ENCODE measurements around the gene BHLHE23.

DNA sequence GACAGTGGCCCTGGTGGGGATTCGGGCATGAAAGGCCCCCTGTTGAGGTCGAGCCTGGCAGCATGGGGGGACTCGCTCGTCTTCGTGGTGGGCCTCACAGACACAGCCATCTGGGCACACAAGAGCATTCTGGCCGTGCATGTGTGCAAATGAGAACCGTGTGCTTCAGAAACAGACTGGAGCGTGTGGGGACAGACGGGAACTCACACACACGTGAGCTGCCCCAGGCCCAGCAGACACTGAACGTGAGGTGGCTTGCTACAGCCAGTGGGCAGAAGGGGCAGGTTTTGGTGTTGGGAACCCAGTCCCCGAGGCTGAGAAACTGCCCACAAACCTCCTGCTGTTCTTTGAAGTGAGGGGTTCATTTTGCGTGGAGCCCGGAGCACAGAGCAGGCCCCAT, 38.6 kb upstream of the BHLHE23 start:
- TF ChIP-seq POLR2AphosphoS5 (IDR thresholded peaks at IDR 0.05; ENCODE audit: low read depth, low read length) = no peak
- no peak for TF ChIP-seq TAF1 (IDR thresholded peaks at IDR 0.05; ENCODE audit: borderline replicate concordance, insufficient read depth, low read length)
- TF ChIP-seq, protein P1, sequence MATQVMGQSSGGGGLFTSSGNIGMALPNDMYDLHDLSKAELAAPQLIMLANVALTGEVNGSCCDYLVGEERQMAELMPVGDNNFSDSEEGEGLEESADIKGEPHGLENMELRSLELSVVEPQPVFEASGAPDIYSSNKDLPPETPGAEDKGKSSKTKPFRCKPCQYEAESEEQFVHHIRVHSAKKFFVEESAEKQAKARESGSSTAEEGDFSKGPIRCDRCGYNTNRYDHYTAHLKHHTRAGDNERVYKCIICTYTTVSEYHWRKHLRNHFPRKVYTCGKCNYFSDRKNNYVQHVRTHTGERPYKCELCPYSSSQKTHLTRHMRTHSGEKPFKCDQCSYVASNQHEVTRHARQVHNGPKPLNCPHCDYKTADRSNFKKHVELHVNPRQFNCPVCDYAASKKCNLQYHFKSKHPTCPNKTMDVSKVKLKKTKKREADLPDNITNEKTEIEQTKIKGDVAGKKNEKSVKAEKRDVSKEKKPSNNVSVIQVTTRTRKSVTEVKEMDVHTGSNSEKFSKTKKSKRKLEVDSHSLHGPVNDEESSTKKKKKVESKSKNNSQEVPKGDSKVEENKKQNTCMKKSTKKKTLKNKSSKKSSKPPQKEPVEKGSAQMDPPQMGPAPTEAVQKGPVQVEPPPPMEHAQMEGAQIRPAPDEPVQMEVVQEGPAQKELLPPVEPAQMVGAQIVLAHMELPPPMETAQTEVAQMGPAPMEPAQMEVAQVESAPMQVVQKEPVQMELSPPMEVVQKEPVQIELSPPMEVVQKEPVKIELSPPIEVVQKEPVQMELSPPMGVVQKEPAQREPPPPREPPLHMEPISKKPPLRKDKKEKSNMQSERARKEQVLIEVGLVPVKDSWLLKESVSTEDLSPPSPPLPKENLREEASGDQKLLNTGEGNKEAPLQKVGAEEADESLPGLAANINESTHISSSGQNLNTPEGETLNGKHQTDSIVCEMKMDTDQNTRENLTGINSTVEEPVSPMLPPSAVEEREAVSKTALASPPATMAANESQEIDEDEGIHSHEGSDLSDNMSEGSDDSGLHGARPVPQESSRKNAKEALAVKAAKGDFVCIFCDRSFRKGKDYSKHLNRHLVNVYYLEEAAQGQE (IDR thresholded peaks at IDR 0.05; ENCODE audit: insufficient read depth in 1 of 2, low read depth in 2 of 2, low read length in 2 of 2) = no peak
- no peak for TF ChIP-seq SIN3A (IDR thresholded peaks at IDR 0.05; ENCODE audit: borderline replicate concordance, insufficient read depth, low read length)
- no peak for TF ChIP-seq FOXP2 (optimal IDR thresholded peaks at IDR 0.05; ENCODE audit: borderline replicate concordance, extremely low read depth, extremely low read length, insufficient read depth)
